Spleen (tissue), 11 donors: Measurements from ENCODE around the gene SLC29A1. TPM values are rescaled to one million over a fixed set of nuclear protein-coding genes. Genes with fewer than 3 reads are reported as not detected.

Source experiments
- DNase-seq: peaks from one replicate; pipeline ENCODE4 v3.0.0-alpha.2; 2020
- H3K27ac ChIP-seq, 8 donors: fragments of 200-600 bp; sonication (generic) in 7 of 8; 1 replicate in 4 of 8; 2 replicates in 4 of 8; pipeline versions ENCODE4 v1.5.0 to v1.8.0; 2016 to 2021; ENCODE audit warnings: inconsistent platforms in 4 of 8, mild to moderate bottlenecking in 4 of 8, moderate library complexity in 1 of 8
- H3K27me3 ChIP-seq, 7 donors: fragments of 200-600 bp; sonication (generic) in 6 of 7; replicated peaks in 1 of 7; 1 replicate in 4 of 7; 2 replicates in 3 of 7; pipeline versions ENCODE4 v1.5.0 to v1.8.0; 2016 to 2021; ENCODE audit warnings: inconsistent platforms in 3 of 7, mild to moderate bottlenecking in 1 of 7
- H3K36me3 ChIP-seq, 6 donors: fragments of 200-600 bp; sonication (generic) in 5 of 6; 1 replicate in 4 of 6; 2 replicates in 2 of 6; pipeline versions ENCODE4 v1.5.0 to v1.8.0; 2016 to 2021; ENCODE audit warnings: inconsistent platforms in 2 of 6
- H3K4me1 ChIP-seq, 6 donors: fragments of 200-600 bp; sonication (generic) in 5 of 6; 1 replicate in 3 of 6; 2 replicates in 3 of 6; pipeline versions ENCODE4 v1.5.0 to v1.8.0; 2016 to 2021; ENCODE audit warnings: inconsistent platforms in 3 of 6
- H3K4me3 ChIP-seq, 8 donors: fragments of 200-600 bp; sonication (generic) in 7 of 8; 1 replicate in 4 of 8; 2 replicates in 4 of 8; pipeline versions ENCODE4 v1.5.0 to v1.8.0; 2016 to 2021; ENCODE audit warnings: inconsistent platforms in 4 of 8, mild to moderate bottlenecking in 4 of 8, moderate library complexity in 2 of 8
- H3K9me3 ChIP-seq, 8 donors: fragments of 200-600 bp; sonication (generic) in 7 of 8; 1 replicate in 4 of 8; 2 replicates in 4 of 8; pipeline versions ENCODE4 v1.5.0 to v1.8.0; 2016 to 2021; ENCODE audit warnings: inconsistent platforms in 4 of 8
- CTCF ChIP-seq, 11 experiments: fragments of 200-600 bp in 7 of 11; fragments of 450-650 bp in 4 of 11; sonication (generic) in 4 of 11; IDR thresholded peaks in 8 of 11; conservative IDR thresholded peaks in 3 of 11; 1 replicate in 7 of 11; 2 replicates in 4 of 11; pipeline versions ENCODE4 v1.4.0 to v1.8.0; 2016 to 2021; ENCODE audit warnings: antibody characterized with exemption in 11 of 11, inconsistent platforms in 4 of 11, mild to moderate bottlenecking in 1 of 11
- POLR2A ChIP-seq, 3 donors: fragments of 450-650 bp; IDR thresholded peaks; one replicate each; pipeline ENCODE4 v1.5.1; 2017; ENCODE audit warnings: antibody characterized with exemption in 3 of 3, mild to moderate bottlenecking in 1 of 3
- POLR2AphosphoS5 ChIP-seq, 3 donors: sonication (generic); formaldehyde crosslinking; IDR thresholded peaks; one replicate each; pipeline ENCODE4 v1.5.1; 2017; ENCODE audit warnings: antibody characterized with exemption in 3 of 3
- WGBS, 5 donors: extraction: QIAGEN DNeasy Blood & Tissue Kit in 3 of 5; methylation state at CpG; one replicate each; pipeline versions ENCODE4 v1.1.5 to v1.1.7; 2013 to 2018; 5-methylcytosine and 5-hydroxymethylcytosine counted together
- intact Hi-C: fragments of 100-400 bp; cut with DNase I; formaldehyde crosslinking; loops from one replicate; pipeline ENCODE4 v1.15.0; 2023; ENCODE audit warnings: low total_unique reads
- polyA plus RNA-seq, 3 donors: library from polyadenylated mRNA; stranded (reverse); fragments of 200-250 nt; gene quantifications; one replicate each; pipeline ENCODE4 v1.2.1, GENCODE V29; 2013
- total RNA-seq, 7 donors: library from RNA; depleted of rRNA in 3 of 7; stranded (reverse); fragments of >200 nt in 3 of 7; fragmentation: NEBNext Ultra II Directional in 4 of 7; extraction: Animal tissue kit (Norgen Biotek cat#: 25700) in 4 of 7; gene quantifications; one replicate each; pipeline versions ENCODE4 v1.1.0 to v1.2.1, GENCODE V29; 2016 to 2021
- donor health status: healthy with polysubstance abuse.
- donor health status: DM: no; HTN: no; CAD: no; lungs with moderate emphysema.
- donor health status: DM: no; HTN: no; CAD: no.
- donor health status: Bipolar disorder and iron deficiency.
- donor health status: healthy.
- donor health status: DM: no; HTN: no; CAD: no.
- donor health status: DM: yes; HTN: yes; CAD: no.

The SLC29A1 gene
- total and polyA plus RNA-seq, 10 donors: 8.5 to 49.4 (median 30.4) TPM

GRCh38 chr6:44221291-44221960 lies 2.0 kb upstream of the SLC29A1 start:
- 13 to 26% (median 14%) methylated on average over 4 of the region's 4 CpGs for WGBS, 5 donors
- intact Hi-C loops: no loop called here
- H3K9me3 ChIP-seq: no peaks in the 10 kb centered on the region
- H3K27ac ChIP-seq: peak overlapping the region in 7 of 8 donors; percentile 1 to 80 (median 48)
- H3K36me3 ChIP-seq: no peaks in the 10 kb centered on the region
- TF ChIP-seq CTCF (IDR thresholded peaks at IDR 0.05 in 8 of 11, conservative IDR thresholded peaks at IDR 0.05 in 3 of 11) (peak; percentile 55 to 90 (median 85)), POLR2AphosphoS5 (IDR thresholded peaks at IDR 0.05) (peak; percentile 60 to 72 (median 66)), POLR2A (IDR thresholded peaks at IDR 0.05) (no peak)
- H3K4me3 ChIP-seq: peak overlapping the region in 1 of 8 donors; percentile 36
- H3K4me1 ChIP-seq: peaks cover 25 to 93% (median 77%) of the 10 kb centered on the region in 6 donors
- peaks cover 0 to 16% (median 0%) of the 10 kb centered on the region in 7 donors for H3K27me3 ChIP-seq
- peak; percentile 94 for DNase-seq

GRCh38 chr6:44221961-44222335 lies 1.4 kb upstream of the SLC29A1 start:
- H3K9me3 ChIP-seq: no peaks in the 10 kb centered on the region
- H3K27me3 ChIP-seq: peaks cover 0 to 16% (median 0%) of the 10 kb centered on the region in 7 donors
- H3K4me3 ChIP-seq: peak overlapping the region in 1 of 8 donors; percentile 36
- no peak for DNase-seq
- peak overlapping the region in 7 of 8 donors; percentile 1 to 80 (median 48) for H3K27ac ChIP-seq
- H3K4me1 ChIP-seq: peaks cover 25 to 95% (median 78%) of the 10 kb centered on the region in 6 donors
- no peaks in the 10 kb centered on the region for H3K36me3 ChIP-seq
- WGBS, 5 donors: 61 to 80% (median 71%) methylated on average over 2 of the region's 2 CpGs
- TF ChIP-seq POLR2AphosphoS5 (IDR thresholded peaks at IDR 0.05) (no peak), POLR2A (IDR thresholded peaks at IDR 0.05) (no peak), CTCF (IDR thresholded peaks at IDR 0.05 in 8 of 11, conservative IDR thresholded peaks at IDR 0.05 in 3 of 11) (no peak)
- intact Hi-C loops: no loop called here

- TF ChIP-seq POLR2A (IDR thresholded peaks at IDR 0.05) (no peak), CTCF (IDR thresholded peaks at IDR 0.05 in 8 of 11, conservative IDR thresholded peaks at IDR 0.05 in 3 of 11) (no peak), POLR2AphosphoS5 (IDR thresholded peaks at IDR 0.05) (no peak)
- Histone ChIP-seq H3K27me3 (peaks cover 0 to 16% (median 0%) of the 10 kb centered on the region in 7 donors), H3K36me3 (peaks cover 0 to 4% (median 0%) of the 10 kb centered on the region in 6 donors), H3K27ac (peak overlapping the region in 6 of 8 donors; percentile 43 to 80 (median 62)), H3K4me3 (peak overlapping the region; percentile 60 to 80 (median 70)), H3K4me1 (peaks cover 25 to 95% (median 76%) of the 10 kb centered on the region in 6 donors), H3K9me3 (no peaks in the 10 kb centered on the region)
- 28 to 31% (median 29%) methylated on average over 26 of the region's 26 CpGs for WGBS, 5 donors
- DNase-seq: no peak
- intact Hi-C loops: no loop called here
Measured at GRCh38 chr6:44222486-44223318, 693 bp upstream of the SLC29A1 start.
